B cell (primary cell): ENCODE data around the gene SGF29. TPM values are rescaled to one million over a fixed set of nuclear protein-coding genes. Genes with fewer than 3 reads are reported as not detected.
A peak's percentile ranks its signal among the peaks of the same experiment; 100 is the strongest.

Source experiments
- ATAC-seq: fragments of 200-7000 bp; cut with Tn5 transposase; one replicate; pipeline ENCODE4 v1.10.0; 2021; ENCODE audit warnings: low read depth, mild to moderate bottlenecking, moderate number of reproducible peaks, moderate library complexity
- CTCF ChIA-PET: fragments of 350-600 bp; sonication (Branson Sonifier 250); formaldehyde crosslinking; loops from one replicate; lab custom pipeline; 2021; ENCODE audit warnings: antibody characterized with exemption, inconsistent platforms; lab: Charles Lee
- POLR2A ChIA-PET: fragments of 350-600 bp; sonication (Branson Sonifier 250); formaldehyde crosslinking; loops from one replicate; lab custom pipeline; 2021; ENCODE audit warnings: antibody characterized with exemption; lab: Charles Lee
- DNase-seq: peaks from one replicate; pipeline ENCODE4 v3.0.0; 2013
- H2AFZ ChIP-seq: 2 replicates; pipeline ENCODE4 v1.6.1; 2012; ENCODE audit warnings: mild to moderate bottlenecking, low read depth, low read length; ENCODE audit not compliant: insufficient read depth, poor library complexity, severe bottlenecking
- H3K27ac ChIP-seq, 2 donors: 1 replicate in 1 of 2; 2 replicates in 1 of 2; pipeline ENCODE4 v1.5.1; 2012 to 2013; ENCODE audit warnings: low read length in 2 of 2, mild to moderate bottlenecking in 2 of 2, moderate library complexity in 1 of 2
- H3K27me3 ChIP-seq, 4 experiments: fragments of 200-600 bp in 1 of 4; sonication (generic) in 1 of 4; replicated peaks in 1 of 4; 1 replicate in 2 of 4; 2 replicates in 2 of 4; pipeline versions ENCODE4 v1.6.1 to v1.7.0; 2013 to 2016; ENCODE audit warnings: low read length in 3 of 4, mild to moderate bottlenecking in 2 of 4, mixed read lengths in 1 of 4, moderate library complexity in 1 of 4; ENCODE audit not compliant: insufficient read depth in 4 of 4, control insufficient read depth in 3 of 4; ENCODE audit errors: control extremely low read depth in 1 of 4
- H3K36me3 ChIP-seq, 2 experiments: replicated peaks in 1 of 2; 1 replicate in 1 of 2; 2 replicates in 1 of 2; pipeline versions ENCODE4 v1.6.1 to v1.7.1; 2013; ENCODE audit warnings: low read length in 1 of 2; ENCODE audit not compliant: insufficient read depth in 2 of 2, control insufficient read depth in 1 of 2; ENCODE audit errors: control extremely low read depth in 1 of 2, extremely low read depth in 1 of 2
- H3K4me1 ChIP-seq, 2 donors: fragments of 200-600 bp in 1 of 2; sonication (generic) in 1 of 2; 1 replicate in 1 of 2; 2 replicates in 1 of 2; pipeline versions ENCODE4 v1.5.1 to v1.6.1; 2013 to 2017; ENCODE audit warnings: low read length in 2 of 2; ENCODE audit not compliant: control insufficient read depth in 2 of 2, insufficient read depth in 2 of 2
- H3K4me2 ChIP-seq: replicated peaks from 2 replicates; pipeline ENCODE3; 2012; ENCODE audit warnings: mild to moderate bottlenecking, low read depth, low read length; ENCODE audit not compliant: poor library complexity, severe bottlenecking
- H3K4me3 ChIP-seq, 5 experiments: fragments of 200-600 bp in 1 of 5; sonication (generic) in 1 of 5; 1 replicate in 3 of 5; 2 replicates in 2 of 5; pipeline versions ENCODE4 v1.5.1 to v1.7.0; 2011 to 2016; ENCODE audit warnings: low read length in 4 of 5, mild to moderate bottlenecking in 4 of 5, low read depth in 2 of 5, control low read depth in 1 of 5, moderate library complexity in 1 of 5; ENCODE audit not compliant: insufficient read depth in 1 of 5; ENCODE audit errors: control extremely low read depth in 1 of 5, extremely low read depth in 1 of 5
- H3K79me2 ChIP-seq: fragments of 200-600 bp; sonication (generic); one replicate; pipeline ENCODE4 v1.6.0; 2016; ENCODE audit warnings: low read length; ENCODE audit not compliant: control insufficient read depth, insufficient read depth
- H3K9ac ChIP-seq: fragments of 200-600 bp; sonication (generic); 2 replicates; pipeline ENCODE4 v1.6.1; 2017; ENCODE audit warnings: mild to moderate bottlenecking, low read length, moderate library complexity
- H3K9me3 ChIP-seq, 3 donors: one replicate each; pipeline versions ENCODE4 v1.6.1 to v1.7.1; 2013; ENCODE audit warnings: low read length in 2 of 3; ENCODE audit not compliant: control insufficient read depth in 2 of 3, insufficient read depth in 1 of 3; ENCODE audit errors: control extremely low read depth in 1 of 3
- H4K20me1 ChIP-seq: 2 replicates; pipeline ENCODE4 v1.6.0; 2012; ENCODE audit warnings: mild to moderate bottlenecking, low read length; ENCODE audit not compliant: insufficient read depth, control insufficient read depth, poor library complexity, severe bottlenecking
- H3K27ac Mint-ChIP-seq: one replicate; pipeline ENCODE4 v1.8.0; 2021; ENCODE audit warnings: mixed read lengths
- H3K27me3 Mint-ChIP-seq: one replicate; pipeline ENCODE4 v1.8.0; 2021; ENCODE audit warnings: mixed read lengths
- H3K4me1 Mint-ChIP-seq: one replicate; pipeline ENCODE4 v1.8.0; 2021; ENCODE audit warnings: mixed read lengths
- H3K4me3 Mint-ChIP-seq: one replicate; pipeline ENCODE4 v1.8.0; 2021; ENCODE audit warnings: mixed read lengths
- H3K9me3 Mint-ChIP-seq: one replicate; pipeline ENCODE4 v1.8.0; 2022; ENCODE audit warnings: mixed read lengths; ENCODE audit not compliant: insufficient read depth
- EZH2 ChIP-seq: IDR thresholded peaks from 2 replicates; pipeline ENCODE4 v1.6.1; 2012; ENCODE audit warnings: borderline replicate concordance, low read depth, mild to moderate bottlenecking, moderate library complexity, low read length; ENCODE audit not compliant: insufficient read depth, poor library complexity, severe bottlenecking
- WGBS: methylation state at CpG from one replicate; pipeline ENCODE4 v1.1.5; 2013; ENCODE audit warnings: missing lambda C conversion rate; ENCODE audit not compliant: insufficient coverage; 5-methylcytosine and 5-hydroxymethylcytosine counted together
- intact Hi-C: fragments of 100-400 bp; cut with micrococcal nuclease; formaldehyde crosslinking; loops from one replicate; pipeline ENCODE4 v1.10.0; 2022
- polyA minus RNA-seq: library from RNA; depleted of rRNA, polyadenylated mRNA; stranded (reverse); fragments of >200 nt; gene quantifications from 2 replicates; pipeline ENCODE4 v1.2.3, GENCODE V29; 2012
- polyA plus RNA-seq: library from polyadenylated mRNA; depleted of rRNA; stranded (reverse); fragments of >200 nt; gene quantifications from 2 replicates; pipeline ENCODE4 v1.2.3, GENCODE V29; 2012
- total RNA-seq, 2 donors: library from RNA; stranded (reverse); fragments of 120-200 nt in 1 of 2; gene quantifications; 1 replicate in 1 of 2; 2 replicates in 1 of 2; pipeline versions ENCODE4 v1.2.3 to v1.2.4, GENCODE V29; 2013 to 2022
- TF ChIP-seq, protein P1 (sequence below): fragments of 200-600 bp; IDR thresholded peaks from one replicate; pipeline ENCODE4 v1.8.0; 2022; ENCODE audit warnings: antibody characterized with exemption, mild to moderate bottlenecking

Gene SGF29
- total RNA-seq (52.5 and 52.9 TPM in 2 replicates), polyA plus RNA-seq (24.0 and 28.2 TPM in 2 replicates), polyA minus RNA-seq (38.0 and 47.7 TPM in 2 replicates)
- 29.4 TPM for total RNA-seq (2013)

DNA sequence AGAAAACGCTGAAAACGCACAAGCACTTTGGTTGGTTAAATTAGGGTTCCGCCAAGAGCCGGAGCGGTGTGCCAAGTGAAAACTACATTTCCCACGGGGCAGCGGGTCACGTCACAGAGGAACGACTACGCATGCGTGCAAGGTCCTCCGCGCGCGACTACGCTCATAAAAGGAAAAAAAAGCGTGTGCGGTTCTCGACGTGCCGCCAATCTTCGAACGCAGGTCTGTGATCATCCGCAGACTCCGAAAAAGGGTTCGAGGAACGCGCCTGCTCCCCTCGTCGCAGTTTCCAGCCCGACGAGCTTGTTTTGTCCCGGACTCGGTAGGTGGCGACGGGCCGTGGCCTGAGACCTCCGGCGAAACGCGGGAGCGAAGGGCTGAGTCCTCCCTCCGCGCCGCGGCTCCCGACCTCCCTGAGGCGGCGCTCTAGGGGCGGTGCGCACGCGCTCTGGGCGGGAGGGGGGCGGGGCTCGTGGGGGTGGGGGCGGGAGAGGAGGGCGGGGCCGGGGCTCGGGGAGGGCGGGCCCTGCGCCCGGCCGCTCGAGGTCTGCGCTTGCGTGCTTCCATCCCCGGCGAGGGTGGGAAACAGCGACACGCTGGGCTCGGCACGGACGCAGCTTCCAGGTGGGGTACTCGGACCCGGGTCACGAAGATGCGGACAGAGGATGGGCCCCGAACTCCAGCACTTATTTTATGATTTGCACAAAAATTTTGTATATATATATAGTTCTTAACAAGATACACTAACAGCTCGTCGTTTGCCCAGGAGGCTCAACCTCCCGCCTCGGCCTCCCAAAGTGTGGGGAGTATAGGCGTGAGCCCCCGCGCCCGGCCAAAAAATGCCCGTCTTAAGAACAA is at the start of gene SGF29:
Gene SGF29 (plus strand): TSS at position 145 of the 858 bp plus-strand sequence. CDS start 27,150 bp downstream, outside the sequence.
- Histone ChIP-seq H2AFZ (peak within 1 kb of the TSS; percentile 90), H3K4me1 (peaks cover 11 to 15% of the 10 kb centered on the region in 2 donors), H3K27ac (peak within 1 kb of the TSS; percentile 95), H3K36me3 (peaks cover 2 to 17% of the 10 kb centered on the region in 2 experiments), H3K4me2 (peak within 1 kb of the TSS; percentile 80), H3K27me3 (no peaks in the 10 kb centered on the region), H3K79me2 (peaks cover 46% of the 10 kb centered on the region), H3K9ac (peak within 1 kb of the TSS; percentile 86), H3K4me3 (peak within 1 kb of the TSS; percentile 69 to 88 (median 74)), H4K20me1 (peaks cover 18% of the 10 kb centered on the region), H3K9me3 (no peaks in the 10 kb centered on the region)
- H3K9me3 Mint-ChIP-seq, result no peaks in the 10 kb centered on the region
- intact Hi-C loops, result loop anchor here (1.0 kb wide), 1 partner anchor 60 kb away; the partner anchor contains the start of gene APOBR
- H3K27me3 Mint-ChIP-seq, result no peaks in the 10 kb centered on the region
- no peak for TF ChIP-seq EZH2
- TF ChIP-seq, protein P1, sequence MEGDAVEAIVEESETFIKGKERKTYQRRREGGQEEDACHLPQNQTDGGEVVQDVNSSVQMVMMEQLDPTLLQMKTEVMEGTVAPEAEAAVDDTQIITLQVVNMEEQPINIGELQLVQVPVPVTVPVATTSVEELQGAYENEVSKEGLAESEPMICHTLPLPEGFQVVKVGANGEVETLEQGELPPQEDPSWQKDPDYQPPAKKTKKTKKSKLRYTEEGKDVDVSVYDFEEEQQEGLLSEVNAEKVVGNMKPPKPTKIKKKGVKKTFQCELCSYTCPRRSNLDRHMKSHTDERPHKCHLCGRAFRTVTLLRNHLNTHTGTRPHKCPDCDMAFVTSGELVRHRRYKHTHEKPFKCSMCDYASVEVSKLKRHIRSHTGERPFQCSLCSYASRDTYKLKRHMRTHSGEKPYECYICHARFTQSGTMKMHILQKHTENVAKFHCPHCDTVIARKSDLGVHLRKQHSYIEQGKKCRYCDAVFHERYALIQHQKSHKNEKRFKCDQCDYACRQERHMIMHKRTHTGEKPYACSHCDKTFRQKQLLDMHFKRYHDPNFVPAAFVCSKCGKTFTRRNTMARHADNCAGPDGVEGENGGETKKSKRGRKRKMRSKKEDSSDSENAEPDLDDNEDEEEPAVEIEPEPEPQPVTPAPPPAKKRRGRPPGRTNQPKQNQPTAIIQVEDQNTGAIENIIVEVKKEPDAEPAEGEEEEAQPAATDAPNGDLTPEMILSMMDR, result peak; percentile 37
- peak within 1 kb of the TSS; percentile 96 for H3K4me3 Mint-ChIP-seq
- H3K27ac Mint-ChIP-seq, result peak within 1 kb of the TSS; percentile 98
- DNase-seq, result peak; percentile 98
- peaks cover 23% of the 10 kb centered on the region for H3K4me1 Mint-ChIP-seq
- POLR2A ChIA-PET, result interaction anchor here (0.6 to 1.3 kb wide), 3 partner anchors 60 to 392 kb away, joined by 3 to 4 read pairs (median 4); partner anchors contain the start of gene CLN3
- WGBS, result 1% methylated on average over 51 of the region's 88 CpGs
- peak; percentile 88 for ATAC-seq
- CTCF ChIA-PET, result interaction anchor here (1.4 kb wide), 1 partner anchor 62 kb away, joined by 6 read pairs; the partner anchor contains the start of gene CLN3
